Measurements from ENCODE around the gene NSD1. TPM values are rescaled to one million over a fixed set of nuclear protein-coding genes. Genes with fewer than 3 reads are reported as not detected.

NSD1 gene
- polyA plus RNA-seq, 1 donor from 2014 or later: 12.8 TPM

GRCh38 chr5:177091232-177091631 is 42.3 kb upstream of the NSD1 start:
- Histone ChIP-seq H3K79me2 (replicated peaks; ENCODE audit: insufficient read depth, low read length) (no peaks in the 10 kb centered on the region), H3K27me3 (ENCODE audit: insufficient read depth, low read depth, low read length) (peaks cover 8% of the 10 kb centered on the region), H3K27ac (ENCODE audit: low read length) (no peak overlapping the region), H3K4me3 (ENCODE audit: low read length) (no peak overlapping the region), H2AFZ (ENCODE audit: low read depth, low read length) (no peak overlapping the region), H3K4me2 (ENCODE audit: low read length) (no peak overlapping the region), H4K20me1 (ENCODE audit: insufficient read depth) (no peaks in the 10 kb centered on the region), H3K36me3 (ENCODE audit: insufficient read depth, low read length) (no peaks in the 10 kb centered on the region), H3K9me3 (ENCODE audit: low read length) (no peaks in the 10 kb centered on the region), H3K9me2 (ENCODE audit: insufficient read depth, low read length) (no peaks in the 10 kb centered on the region), H3K9ac (ENCODE audit: low read length) (no peak overlapping the region), H3F3A (ENCODE audit: insufficient read depth, low read length, poor library complexity, severe bottlenecking) (no peaks in the 10 kb centered on the region)
- TF ChIP-seq SMC3 (conservative IDR thresholded peaks at IDR 0.05; ENCODE audit: poor library complexity) (no peak), EP300 (conservative IDR thresholded peaks at IDR 0.05; ENCODE audit: poor library complexity, severe bottlenecking) (no peak), CTCF (IDR thresholded peaks at IDR 0.05; ENCODE audit: poor library complexity, severe bottlenecking) (no peak), MXI1 (conservative IDR thresholded peaks at IDR 0.05; ENCODE audit: poor library complexity, severe bottlenecking) (no peak), REST (IDR thresholded peaks at IDR 0.05; ENCODE audit: borderline replicate concordance) (no peak), EZH2 (IDR thresholded peaks at IDR 0.05; ENCODE audit: borderline replicate concordance, insufficient read depth, low read length, poor library complexity, severe bottlenecking) (no peak), TAF1 (IDR thresholded peaks at IDR 0.05; ENCODE audit: low read depth) (no peak), POLR2AphosphoS5 (IDR thresholded peaks at IDR 0.05) (no peak)

GRCh38 chr5:177092178-177093081 is 41.1 kb upstream of the NSD1 start:
- H3F3A ChIP-seq (ENCODE audit: insufficient read depth, low read length, poor library complexity, severe bottlenecking): no peaks in the 10 kb centered on the region
- TF ChIP-seq CTCF (IDR thresholded peaks at IDR 0.05; ENCODE audit: poor library complexity, severe bottlenecking) (no peak), RAD21 (conservative IDR thresholded peaks at IDR 0.05) (no peak), EZH2 (IDR thresholded peaks at IDR 0.05; ENCODE audit: borderline replicate concordance, insufficient read depth, low read length, poor library complexity, severe bottlenecking) (no peak), EP300 (conservative IDR thresholded peaks at IDR 0.05; ENCODE audit: poor library complexity, severe bottlenecking) (no peak), SMC3 (conservative IDR thresholded peaks at IDR 0.05; ENCODE audit: poor library complexity) (no peak), REST (IDR thresholded peaks at IDR 0.05; ENCODE audit: borderline replicate concordance) (no peak), POLR2AphosphoS5 (IDR thresholded peaks at IDR 0.05) (no peak)
- no peaks in the 10 kb centered on the region for H3K79me2 ChIP-seq (replicated peaks; ENCODE audit: insufficient read depth, low read length)
- H3K9ac ChIP-seq (ENCODE audit: low read length): no peak overlapping the region
- no peaks in the 10 kb centered on the region for H4K20me1 ChIP-seq (ENCODE audit: insufficient read depth)
- H3K4me3 ChIP-seq (ENCODE audit: low read length): no peak overlapping the region
- no peaks in the 10 kb centered on the region for H3K36me3 ChIP-seq (ENCODE audit: insufficient read depth, low read length)
- peaks cover 4% of the 10 kb centered on the region for H3K27me3 ChIP-seq (ENCODE audit: insufficient read depth, low read depth, low read length)
- H3K4me2 ChIP-seq (ENCODE audit: low read length): no peak overlapping the region
- H2AFZ ChIP-seq (ENCODE audit: low read depth, low read length): no peak overlapping the region
- H3K27ac ChIP-seq (ENCODE audit: low read length): no peak overlapping the region
- no peaks in the 10 kb centered on the region for H3K9me2 ChIP-seq (ENCODE audit: insufficient read depth, low read length)
- H3K9me3 ChIP-seq (ENCODE audit: low read length): no peaks in the 10 kb centered on the region

Measured in neural cell (in vitro differentiated cells).